Activated naive CD4-positive, alpha-beta T cell treated with anti-CD3 and anti-CD28 coated beads, Interleukin-2, amount 50 U/mL, for 72 hours (primary cell): Measurements from ENCODE around the gene SOAT1. TPM values are rescaled to one million over a fixed set of nuclear protein-coding genes. Genes with fewer than 3 reads are reported as not detected.

ENCODE experiments used
- ATAC-seq, 2 donors: fragments of 150-1000 bp; cut with Tn5 transposase; 2 replicates each; pipeline ENCODE4 v1.10.0; 2021; ENCODE audit warnings: mild to moderate bottlenecking in 2 of 2, moderate library complexity in 2 of 2
- DNase-seq, 2 donors: peaks; one replicate each; pipeline ENCODE4 v3.0.0; 2021 to 2022; ENCODE audit warnings: low spot score in 2 of 2
- H3K27ac Mint-ChIP-seq, 2 donors: one replicate each; pipeline ENCODE4 v1.8.0; 2022; ENCODE audit warnings: mild to moderate bottlenecking in 2 of 2, mixed read lengths in 2 of 2
- H3K36me3 Mint-ChIP-seq, 2 donors: one replicate each; pipeline ENCODE4 v1.8.0; 2022; ENCODE audit warnings: mixed read lengths in 2 of 2
- H3K9me3 Mint-ChIP-seq, 2 donors: one replicate each; pipeline ENCODE4 v1.8.0; 2022; ENCODE audit warnings: mixed read lengths in 2 of 2
- total RNA-seq, 2 donors: library from RNA; stranded (reverse); gene quantifications; one replicate each; pipeline ENCODE4 v1.2.3, GENCODE V29; 2022

SOAT1 gene
- total RNA-seq, 2 donors from 2014 or later, result 33.2 to 40.7 TPM

- DNase-seq, result no peak
- Mint-ChIP-seq H3K27ac (peak overlapping the region in 1 of 2 donors; percentile 31), H3K36me3 (peaks cover 9 to 26% of the 10 kb centered on the region in 2 donors), H3K9me3 (no peaks in the 10 kb centered on the region)
- ATAC-seq, result no peak
Observed at GRCh38 chr1:179296356-179297104, 2.9 kb downstream of the SOAT1 start.

GRCh38 chr1:179297105-179297378 lies 3.4 kb downstream of the SOAT1 start:
- peak overlapping the region in 1 of 2 donors; percentile 31 for H3K27ac Mint-ChIP-seq
- DNase-seq (no peak), ATAC-seq (no peak)

GRCh38 chr1:179298952-179299351 lies 5.4 kb downstream of the SOAT1 start:
- Mint-ChIP-seq H3K27ac (peak overlapping the region; percentile 0 to 48), H3K36me3 (peaks cover 13 to 28% of the 10 kb centered on the region in 2 donors), H3K9me3 (no peaks in the 10 kb centered on the region)
- ATAC-seq, result peak; percentile 87 to 96
- peak in 1 of 2 donors; percentile 29 for DNase-seq

More at GRCh38 chr1:179297105-179297378, 3.4 kb downstream of the SOAT1 start:
- no peaks in the 10 kb centered on the region for H3K9me3 Mint-ChIP-seq
- H3K36me3 Mint-ChIP-seq, result peaks cover 9 to 26% of the 10 kb centered on the region in 2 donors

- Mint-ChIP-seq H3K27ac (peak overlapping the region; percentile 59), H3K36me3 (peaks cover 12 to 30% of the 10 kb centered on the region in 2 donors), H3K9me3 (no peaks in the 10 kb centered on the region)
- no peak for ATAC-seq
- no peak for DNase-seq
Observed at GRCh38 chr1:179300112-179300511, 6.5 kb downstream of the SOAT1 start.

- H3K9me3 Mint-ChIP-seq, result no peaks in the 10 kb centered on the region
- peaks cover 8 to 39% of the 10 kb centered on the region in 2 donors for H3K36me3 Mint-ChIP-seq
- H3K27ac Mint-ChIP-seq, result no peak overlapping the region
- ATAC-seq, result no peak
- no peak for DNase-seq
Observed at GRCh38 chr1:179302070-179302469, 8.5 kb downstream of the SOAT1 start.

GRCh38 chr1:179303200-179303785 lies 9.7 kb downstream of the SOAT1 start:
- ATAC-seq (no peak), DNase-seq (no peak)
- H3K27ac Mint-ChIP-seq, result no peak overlapping the region
- peaks cover 8 to 39% of the 10 kb centered on the region in 2 donors for H3K36me3 Mint-ChIP-seq
- no peaks in the 10 kb centered on the region for H3K9me3 Mint-ChIP-seq

GRCh38 chr1:179305450-179305849 lies 11.9 kb downstream of the SOAT1 start:
- no peak for DNase-seq
- H3K9me3 Mint-ChIP-seq, result no peaks in the 10 kb centered on the region
- H3K36me3 Mint-ChIP-seq, result peaks cover 8 to 33% of the 10 kb centered on the region in 2 donors
- ATAC-seq, result no peak
- no peak overlapping the region for H3K27ac Mint-ChIP-seq

GRCh38 chr1:179310291-179310690 lies 16.7 kb downstream of the SOAT1 start:
- no peak for ATAC-seq
- Mint-ChIP-seq H3K36me3 (peaks cover 8 to 32% of the 10 kb centered on the region in 2 donors), H3K9me3 (no peaks in the 10 kb centered on the region), H3K27ac (no peak overlapping the region)
- DNase-seq, result no peak

- no peak for DNase-seq
- ATAC-seq, result peak; percentile 59 to 71
- Mint-ChIP-seq H3K27ac (no peak overlapping the region), H3K36me3 (peaks cover 8 to 30% of the 10 kb centered on the region in 2 donors), H3K9me3 (no peaks in the 10 kb centered on the region)
Observed at GRCh38 chr1:179310721-179311120, 17.1 kb downstream of the SOAT1 start.

- ATAC-seq, result no peak
- Mint-ChIP-seq H3K36me3 (peaks cover 8 to 25% of the 10 kb centered on the region in 2 donors), H3K27ac (no peak overlapping the region), H3K9me3 (no peaks in the 10 kb centered on the region)
- DNase-seq, result no peak
Observed at GRCh38 chr1:179311149-179311700, 17.6 kb downstream of the SOAT1 start.

- H3K36me3 Mint-ChIP-seq, result peaks cover 8 to 17% of the 10 kb centered on the region in 2 donors
- no peak for DNase-seq
- H3K9me3 Mint-ChIP-seq, result no peaks in the 10 kb centered on the region
- ATAC-seq, result no peak
- H3K27ac Mint-ChIP-seq, result no peak overlapping the region
Observed at GRCh38 chr1:179313004-179313403, 19.4 kb downstream of the SOAT1 start.

- Mint-ChIP-seq H3K36me3 (peaks cover 8 to 20% of the 10 kb centered on the region in 2 donors), H3K9me3 (no peaks in the 10 kb centered on the region), H3K27ac (peak overlapping the region; percentile 14 to 36)
- DNase-seq (no peak), ATAC-seq (no peak)
Observed at GRCh38 chr1:179314928-179315327, 21.3 kb downstream of the SOAT1 start.

- Mint-ChIP-seq H3K27ac (no peak overlapping the region), H3K9me3 (no peaks in the 10 kb centered on the region), H3K36me3 (peaks cover 0 to 38% of the 10 kb centered on the region in 2 donors)
- ATAC-seq (no peak), DNase-seq (no peak)
Observed at GRCh38 chr1:179318491-179318890, 24.9 kb downstream of the SOAT1 start.

GRCh38 chr1:179321533-179322216 lies 28.1 kb downstream of the SOAT1 start:
- Mint-ChIP-seq H3K27ac (peak overlapping the region in 1 of 2 donors; percentile 56), H3K36me3 (peaks cover 0 to 26% of the 10 kb centered on the region in 2 donors), H3K9me3 (no peaks in the 10 kb centered on the region)
- ATAC-seq (no peak), DNase-seq (no peak)

- Mint-ChIP-seq H3K9me3 (no peaks in the 10 kb centered on the region), H3K27ac (peak overlapping the region in 1 of 2 donors; percentile 56), H3K36me3 (peaks cover 0 to 26% of the 10 kb centered on the region in 2 donors)
- ATAC-seq (no peak), DNase-seq (no peak)
Observed at GRCh38 chr1:179322557-179322956, 29.0 kb downstream of the SOAT1 start.

- H3K36me3 Mint-ChIP-seq, result peaks cover 0 to 26% of the 10 kb centered on the region in 2 donors
- H3K9me3 Mint-ChIP-seq, result no peaks in the 10 kb centered on the region
- no peak for DNase-seq
- no peak overlapping the region for H3K27ac Mint-ChIP-seq
- ATAC-seq, result no peak
Observed at GRCh38 chr1:179323436-179323835, 29.8 kb downstream of the SOAT1 start.

- Mint-ChIP-seq H3K36me3 (peaks cover 0 to 18% of the 10 kb centered on the region in 2 donors), H3K27ac (no peak overlapping the region), H3K9me3 (no peaks in the 10 kb centered on the region)
- no peak for ATAC-seq
- DNase-seq, result no peak
Observed at GRCh38 chr1:179325836-179326235, 32.2 kb downstream of the SOAT1 start.
